Fibroblast of lung (primary cell): Measurements from ENCODE around the gene HS3ST3A1. TPM values are rescaled to one million over a fixed set of nuclear protein-coding genes. Genes with fewer than 3 reads are reported as not detected.
"Not testable (repeated sequence)": the region's sequence is repeated elsewhere in the genome, so short reads cannot be mapped to it uniquely, and the experiment has no call there.

Experiments
- DNase-seq, 2 donors: peaks; one replicate each; pipeline versions ENCODE4 v3.0.0 to v3.0.0-alpha.2; 2010; ENCODE audit warnings: low read depth in 2 of 2
- H2AFZ ChIP-seq: 2 replicates; pipeline ENCODE4 v1.5.1; 2012; ENCODE audit warnings: low read length, control low read depth, inconsistent platforms
- H3K27ac ChIP-seq: 2 replicates; pipeline ENCODE4 v1.5.1; 2011; ENCODE audit warnings: low read length, control low read depth; ENCODE audit not compliant: insufficient read depth
- H3K27me3 ChIP-seq: 2 replicates; pipeline ENCODE4 v1.5.1; 2011; ENCODE audit warnings: mild to moderate bottlenecking, low read length; ENCODE audit not compliant: control insufficient read depth, insufficient read depth
- H3K36me3 ChIP-seq: 2 replicates; pipeline ENCODE4 v1.5.1; 2011; ENCODE audit warnings: low read length; ENCODE audit not compliant: control insufficient read depth, insufficient read depth
- H3K4me1 ChIP-seq: 2 replicates; pipeline ENCODE4 v1.5.1; 2011; ENCODE audit warnings: low read length; ENCODE audit not compliant: control insufficient read depth, insufficient read depth; ENCODE audit errors: extremely low read depth
- H3K4me2 ChIP-seq: 2 replicates; pipeline ENCODE4 v1.5.1; 2011; ENCODE audit warnings: low read length, control low read depth; ENCODE audit not compliant: insufficient read depth; ENCODE audit errors: extremely low read depth
- H3K4me3 ChIP-seq, 4 experiments: fragments of 200-600 bp in 1 of 4; sonication (generic) in 1 of 4; replicated peaks in 1 of 4; 2 replicates each; pipeline ENCODE4 v1.5.1; 2011 to 2016; ENCODE audit warnings: low read length in 4 of 4, low read depth in 3 of 4, mild to moderate bottlenecking in 3 of 4, control low read depth in 2 of 4, inconsistent platforms in 1 of 4, mixed read lengths in 1 of 4; ENCODE audit not compliant: insufficient read depth in 1 of 4; ENCODE audit errors: control extremely low read depth in 1 of 4
- H3K79me2 ChIP-seq: 2 replicates; pipeline ENCODE4 v1.5.1; 2012; ENCODE audit warnings: mild to moderate bottlenecking, low read length, inconsistent platforms; ENCODE audit not compliant: control insufficient read depth, insufficient read depth
- H3K9ac ChIP-seq: 2 replicates; pipeline ENCODE4 v1.5.1; 2011; ENCODE audit warnings: mild to moderate bottlenecking, low read length, control low read depth; ENCODE audit not compliant: insufficient read depth
- H3K9me3 ChIP-seq: 2 replicates; pipeline ENCODE4 v1.5.1; 2012; ENCODE audit warnings: low read depth, low read length; ENCODE audit not compliant: control insufficient read depth, insufficient read depth
- H4K20me1 ChIP-seq: 2 replicates; pipeline ENCODE4 v1.5.1; 2011; ENCODE audit warnings: low read length; ENCODE audit not compliant: control insufficient read depth, insufficient read depth; ENCODE audit errors: extremely low read depth
- CTCF ChIP-seq, 2 donors: IDR thresholded peaks in 1 of 2; conservative IDR thresholded peaks in 1 of 2; 1 replicate in 1 of 2; 2 replicates in 1 of 2; pipeline ENCODE4 v1.5.1; 2011 to 2012; ENCODE audit warnings: low read length in 2 of 2, control low read depth in 1 of 2, inconsistent platforms in 1 of 2, low read depth in 1 of 2, mild to moderate bottlenecking in 1 of 2
- EZH2 ChIP-seq: IDR thresholded peaks from 2 replicates; pipeline ENCODE4 v1.5.1; 2012; ENCODE audit warnings: low read length, control low read depth, mild to moderate bottlenecking; ENCODE audit errors: missing control alignments
- polyA plus RNA-seq, 2 donors: library from polyadenylated mRNA; depleted of rRNA in 1 of 2; stranded (reverse) in 1 of 2; unstranded in 1 of 2; fragments of >200 nt; gene quantifications; 2 replicates each; pipeline ENCODE4 v1.2.1, GENCODE V29; 2011 to 2012; ENCODE audit warnings: missing spikeins in 1 of 2
- total RNA-seq: library from RNA; depleted of rRNA; stranded (reverse); fragments of >200 nt; gene quantifications from 2 replicates; pipeline ENCODE4 v1.2.1, GENCODE V29; 2014

The HS3ST3A1 gene
- total and polyA plus RNA-seq, 2 donors (not counting 1 experiment from before 2014, with no cell fraction given), result 2.4 to 48.7 TPM

- no peaks in the 10 kb centered on the region for H3K9me3 ChIP-seq
- H3K27me3 ChIP-seq, result no peaks in the 10 kb centered on the region
- no peaks in the 10 kb centered on the region for H4K20me1 ChIP-seq
- TF ChIP-seq EZH2, result no peak
- no peak for TF ChIP-seq CTCF (conservative IDR thresholded peaks at IDR 0.05 in 1 of 2, IDR thresholded peaks at IDR 0.05 in 1 of 2; ENCODE audit: low read depth in 1 of 2, low read length in 2 of 2)
- no peak for DNase-seq
- no peaks in the 10 kb centered on the region for H3K36me3 ChIP-seq
- H3K27ac ChIP-seq, result no peak overlapping the region
- no peaks in the 10 kb centered on the region for H3K4me1 ChIP-seq
- H3K4me3 ChIP-seq, result no peak overlapping the region
- H3K79me2 ChIP-seq, result peaks cover 8% of the 10 kb centered on the region
- no peak overlapping the region for H2AFZ ChIP-seq
- H3K9ac ChIP-seq, result no peak overlapping the region
- H3K4me2 ChIP-seq, result no peak overlapping the region
Observed at GRCh38 chr17:13502263-13502662, 99.5 kb downstream of the HS3ST3A1 start.

GRCh38 chr17:13500947-13501346 lies 100.8 kb downstream of the HS3ST3A1 start:
- TF ChIP-seq EZH2 (no peak), CTCF (conservative IDR thresholded peaks at IDR 0.05 in 1 of 2, IDR thresholded peaks at IDR 0.05 in 1 of 2; ENCODE audit: low read depth in 1 of 2, low read length in 2 of 2) (no peak)
- Histone ChIP-seq H3K9me3 (no peaks in the 10 kb centered on the region), H3K4me2 (no peak overlapping the region), H3K4me1 (no peaks in the 10 kb centered on the region), H4K20me1 (no peaks in the 10 kb centered on the region), H3K36me3 (no peaks in the 10 kb centered on the region), H3K4me3 (no peak overlapping the region), H3K27me3 (no peaks in the 10 kb centered on the region), H3K27ac (no peak overlapping the region), H2AFZ (no peak overlapping the region), H3K9ac (no peak overlapping the region), H3K79me2 (peaks cover 6% of the 10 kb centered on the region)
- DNase-seq, result no peak

GRCh38 chr17:13498184-13498583 lies 103.5 kb downstream of the HS3ST3A1 start:
- TF ChIP-seq EZH2 (no peak), CTCF (conservative IDR thresholded peaks at IDR 0.05 in 1 of 2, IDR thresholded peaks at IDR 0.05 in 1 of 2; ENCODE audit: low read depth in 1 of 2, low read length in 2 of 2) (no peak)
- H3K79me2 ChIP-seq, result peaks cover 6% of the 10 kb centered on the region

GRCh38 chr17:13496553-13497056 lies 105.1 kb downstream of the HS3ST3A1 start:
- H3K36me3 ChIP-seq, H3K4me3 ChIP-seq, H4K20me1 ChIP-seq, H3K27ac ChIP-seq, H3K4me1 ChIP-seq, H3K27me3 ChIP-seq, H2AFZ ChIP-seq, H3K4me2 ChIP-seq, H3K9me3 ChIP-seq, H3K79me2 ChIP-seq, H3K9ac ChIP-seq, DNase-seq: not testable (repeated sequence)

More at GRCh38 chr17:13498184-13498583, 103.5 kb downstream of the HS3ST3A1 start:
- Histone ChIP-seq H3K27ac (no peak overlapping the region), H3K9ac (no peak overlapping the region), H3K36me3 (no peaks in the 10 kb centered on the region), H3K9me3 (no peaks in the 10 kb centered on the region), H3K27me3 (no peaks in the 10 kb centered on the region), H4K20me1 (no peaks in the 10 kb centered on the region), H3K4me3 (no peak overlapping the region), H2AFZ (no peak overlapping the region), H3K4me2 (no peak overlapping the region), H3K4me1 (no peaks in the 10 kb centered on the region)
- DNase-seq, result no peak
